Prostate gland (tissue), 2 donors: Measurements from ENCODE around the gene MYO1G.

Source experiments
- POLR2A ChIP-seq: fragments of 450-650 bp; IDR thresholded peaks from one replicate; pipeline ENCODE4 v1.6.1; 2016; ENCODE audit warnings: antibody characterized with exemption, mild to moderate bottlenecking
- POLR2AphosphoS5 ChIP-seq: sonication (generic); formaldehyde crosslinking; IDR thresholded peaks from one replicate; pipeline ENCODE4 v1.6.1; 2017; ENCODE audit warnings: antibody characterized with exemption
- TF ChIP-seq, protein P1 (sequence below), 4 experiments: fragments of 200-600 bp in 2 of 4; fragments of 450-650 bp in 2 of 4; sonication (generic) in 2 of 4; IDR thresholded peaks; 1 replicate in 3 of 4; 2 replicates in 1 of 4; pipeline ENCODE4 v1.5.1; 2016 to 2019; ENCODE audit warnings: antibody characterized with exemption in 4 of 4, mild to moderate bottlenecking in 2 of 4, moderate library complexity in 2 of 4

- TF ChIP-seq, protein P1, sequence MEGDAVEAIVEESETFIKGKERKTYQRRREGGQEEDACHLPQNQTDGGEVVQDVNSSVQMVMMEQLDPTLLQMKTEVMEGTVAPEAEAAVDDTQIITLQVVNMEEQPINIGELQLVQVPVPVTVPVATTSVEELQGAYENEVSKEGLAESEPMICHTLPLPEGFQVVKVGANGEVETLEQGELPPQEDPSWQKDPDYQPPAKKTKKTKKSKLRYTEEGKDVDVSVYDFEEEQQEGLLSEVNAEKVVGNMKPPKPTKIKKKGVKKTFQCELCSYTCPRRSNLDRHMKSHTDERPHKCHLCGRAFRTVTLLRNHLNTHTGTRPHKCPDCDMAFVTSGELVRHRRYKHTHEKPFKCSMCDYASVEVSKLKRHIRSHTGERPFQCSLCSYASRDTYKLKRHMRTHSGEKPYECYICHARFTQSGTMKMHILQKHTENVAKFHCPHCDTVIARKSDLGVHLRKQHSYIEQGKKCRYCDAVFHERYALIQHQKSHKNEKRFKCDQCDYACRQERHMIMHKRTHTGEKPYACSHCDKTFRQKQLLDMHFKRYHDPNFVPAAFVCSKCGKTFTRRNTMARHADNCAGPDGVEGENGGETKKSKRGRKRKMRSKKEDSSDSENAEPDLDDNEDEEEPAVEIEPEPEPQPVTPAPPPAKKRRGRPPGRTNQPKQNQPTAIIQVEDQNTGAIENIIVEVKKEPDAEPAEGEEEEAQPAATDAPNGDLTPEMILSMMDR (IDR thresholded peaks at IDR 0.05): no peak
- TF ChIP-seq POLR2A: no peak
- TF ChIP-seq POLR2AphosphoS5: no peak
These were observed 28.9 kb upstream of the MYO1G start for GRCh38 chr7:45007571-45008328.
